ENCODE measurements around the gene CRIP2. TPM values are rescaled to one million over a fixed set of nuclear protein-coding genes. Genes with fewer than 3 reads are reported as not detected.

CRIP2 gene
- total RNA-seq, 3 donors from 2014 or later (not counting 1 experiment from before 2014, with no cell fraction given) = 1.7 to 4.6 (median 2.0) TPM

DNA sequence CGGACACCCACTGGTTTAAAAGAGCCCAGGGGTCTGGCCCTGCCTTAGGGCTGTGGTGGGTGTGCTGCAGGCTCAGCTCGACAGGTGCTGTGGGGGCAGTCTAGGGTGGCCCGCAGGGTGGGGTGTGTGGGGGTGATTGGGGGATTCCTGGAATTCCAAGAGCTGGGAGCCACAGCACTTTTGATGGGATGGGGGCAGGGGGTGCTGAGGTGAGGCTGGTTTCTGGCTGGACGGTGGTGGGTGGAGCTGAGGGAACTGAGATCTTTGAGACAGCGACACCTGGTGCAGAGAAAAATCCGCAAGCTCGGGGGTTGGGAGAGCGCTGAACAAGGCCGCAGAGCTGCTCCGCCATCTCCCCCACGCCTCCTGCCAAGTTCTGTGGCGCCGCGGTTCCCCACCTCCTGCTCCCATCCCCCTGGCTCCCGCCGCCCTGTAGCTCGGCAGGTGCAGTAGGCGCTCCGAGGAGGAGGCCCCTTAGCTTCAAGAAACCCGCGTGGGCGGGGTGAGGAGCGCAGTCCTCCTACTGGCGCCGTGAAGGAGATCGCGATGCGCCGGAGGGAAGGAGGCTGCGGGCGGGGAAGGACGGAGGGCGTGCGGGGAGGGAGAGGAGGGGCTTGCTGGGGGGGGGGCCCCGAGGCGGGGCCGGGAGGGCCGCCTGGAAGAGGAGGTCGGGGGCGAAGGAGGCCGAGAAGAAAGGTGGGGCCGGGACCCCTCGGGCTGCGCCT is 15.1 kb downstream of the CRIP2 start:
- Mint-ChIP-seq H3K27me3 (ENCODE audit: low read depth in 2 of 2) (no peaks in the 10 kb centered on the region), H3K4me3 (peak overlapping the region; percentile 91), H3K27ac (peak overlapping the region; percentile 94 to 100), H3K36me3 (no peaks in the 10 kb centered on the region), H3K9me3 (no peaks in the 10 kb centered on the region), H3K4me1 (peaks cover 25 to 59% of the 10 kb centered on the region in 2 donors)
- Histone ChIP-seq H3K27me3 (ENCODE audit: control insufficient read depth, insufficient read depth, low read length) (no peaks in the 10 kb centered on the region), H3K9me3 (ENCODE audit: control insufficient read depth, insufficient read depth, low read length) (no peaks in the 10 kb centered on the region), H3K36me3 (ENCODE audit: control insufficient read depth, insufficient read depth, low read length) (peaks cover 9% of the 10 kb centered on the region), H3K27ac (ENCODE audit: low read length) (peak overlapping the region; percentile 98), H3K4me3 (ENCODE audit: low read length) (peak overlapping the region; percentile 72), H3K4me1 (ENCODE audit: control insufficient read depth, insufficient read depth, low read length) (peaks cover 60% of the 10 kb centered on the region)
- WGBS (ENCODE audit: insufficient coverage) = 1% methylated on average over 44 of the region's 44 CpGs
- intact Hi-C loops (cut with micrococcal nuclease) = loop anchor here (1.0 to 5.0 kb wide), 5 partner anchors 7 to 118 kb away; partner anchors contain the start of genes TEX22 and TMEM121
- DNase-seq = peak; percentile 78 to 96
- peak in 2 of 3 donors; percentile 3 to 5 for ATAC-seq
- TF ChIP-seq, protein P1, sequence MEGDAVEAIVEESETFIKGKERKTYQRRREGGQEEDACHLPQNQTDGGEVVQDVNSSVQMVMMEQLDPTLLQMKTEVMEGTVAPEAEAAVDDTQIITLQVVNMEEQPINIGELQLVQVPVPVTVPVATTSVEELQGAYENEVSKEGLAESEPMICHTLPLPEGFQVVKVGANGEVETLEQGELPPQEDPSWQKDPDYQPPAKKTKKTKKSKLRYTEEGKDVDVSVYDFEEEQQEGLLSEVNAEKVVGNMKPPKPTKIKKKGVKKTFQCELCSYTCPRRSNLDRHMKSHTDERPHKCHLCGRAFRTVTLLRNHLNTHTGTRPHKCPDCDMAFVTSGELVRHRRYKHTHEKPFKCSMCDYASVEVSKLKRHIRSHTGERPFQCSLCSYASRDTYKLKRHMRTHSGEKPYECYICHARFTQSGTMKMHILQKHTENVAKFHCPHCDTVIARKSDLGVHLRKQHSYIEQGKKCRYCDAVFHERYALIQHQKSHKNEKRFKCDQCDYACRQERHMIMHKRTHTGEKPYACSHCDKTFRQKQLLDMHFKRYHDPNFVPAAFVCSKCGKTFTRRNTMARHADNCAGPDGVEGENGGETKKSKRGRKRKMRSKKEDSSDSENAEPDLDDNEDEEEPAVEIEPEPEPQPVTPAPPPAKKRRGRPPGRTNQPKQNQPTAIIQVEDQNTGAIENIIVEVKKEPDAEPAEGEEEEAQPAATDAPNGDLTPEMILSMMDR (IDR thresholded peaks at IDR 0.05) = no peak

DNA sequence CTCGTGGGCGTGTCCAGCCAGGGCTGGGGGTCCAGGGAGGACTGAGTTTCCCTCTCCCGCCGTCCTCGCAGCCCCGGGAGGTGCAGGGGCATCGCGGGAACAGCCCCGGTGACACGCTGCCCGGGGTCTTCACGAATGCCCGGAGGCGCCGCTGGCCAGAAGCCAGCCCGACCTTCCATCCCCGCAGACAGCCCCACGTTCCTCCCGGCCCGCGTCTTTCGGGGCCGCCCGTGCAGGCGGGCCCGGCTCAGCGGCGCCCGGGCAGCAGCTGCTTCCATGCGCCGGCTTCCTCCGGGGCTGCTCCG is 15.6 kb downstream of the CRIP2 start:
- Histone ChIP-seq H3K36me3 (ENCODE audit: control insufficient read depth, insufficient read depth, low read length) (peaks cover 9% of the 10 kb centered on the region), H3K4me3 (ENCODE audit: low read length) (peak overlapping the region; percentile 72), H3K9me3 (ENCODE audit: control insufficient read depth, insufficient read depth, low read length) (no peaks in the 10 kb centered on the region), H3K27me3 (ENCODE audit: control insufficient read depth, insufficient read depth, low read length) (no peaks in the 10 kb centered on the region), H3K27ac (ENCODE audit: low read length) (peak overlapping the region; percentile 98), H3K4me1 (ENCODE audit: control insufficient read depth, insufficient read depth, low read length) (peaks cover 55% of the 10 kb centered on the region)
- Mint-ChIP-seq H3K4me1 (peaks cover 25 to 54% of the 10 kb centered on the region in 2 donors), H3K27ac (peak overlapping the region; percentile 94 to 100), H3K4me3 (peak overlapping the region; percentile 91), H3K27me3 (ENCODE audit: low read depth in 2 of 2) (no peaks in the 10 kb centered on the region), H3K9me3 (no peaks in the 10 kb centered on the region), H3K36me3 (no peaks in the 10 kb centered on the region)
- no peak for ATAC-seq
- TF ChIP-seq, protein P1 (IDR thresholded peaks at IDR 0.05) = no peak
- under 1% methylated on average over 33 of the region's 33 CpGs for WGBS (ENCODE audit: insufficient coverage)
- no peak for DNase-seq
- intact Hi-C loops (cut with micrococcal nuclease) = loop anchor here (1.0 to 5.0 kb wide), 4 partner anchors 8 to 93 kb away; partner anchors contain the start of genes TEX22 and TMEM121

DNA sequence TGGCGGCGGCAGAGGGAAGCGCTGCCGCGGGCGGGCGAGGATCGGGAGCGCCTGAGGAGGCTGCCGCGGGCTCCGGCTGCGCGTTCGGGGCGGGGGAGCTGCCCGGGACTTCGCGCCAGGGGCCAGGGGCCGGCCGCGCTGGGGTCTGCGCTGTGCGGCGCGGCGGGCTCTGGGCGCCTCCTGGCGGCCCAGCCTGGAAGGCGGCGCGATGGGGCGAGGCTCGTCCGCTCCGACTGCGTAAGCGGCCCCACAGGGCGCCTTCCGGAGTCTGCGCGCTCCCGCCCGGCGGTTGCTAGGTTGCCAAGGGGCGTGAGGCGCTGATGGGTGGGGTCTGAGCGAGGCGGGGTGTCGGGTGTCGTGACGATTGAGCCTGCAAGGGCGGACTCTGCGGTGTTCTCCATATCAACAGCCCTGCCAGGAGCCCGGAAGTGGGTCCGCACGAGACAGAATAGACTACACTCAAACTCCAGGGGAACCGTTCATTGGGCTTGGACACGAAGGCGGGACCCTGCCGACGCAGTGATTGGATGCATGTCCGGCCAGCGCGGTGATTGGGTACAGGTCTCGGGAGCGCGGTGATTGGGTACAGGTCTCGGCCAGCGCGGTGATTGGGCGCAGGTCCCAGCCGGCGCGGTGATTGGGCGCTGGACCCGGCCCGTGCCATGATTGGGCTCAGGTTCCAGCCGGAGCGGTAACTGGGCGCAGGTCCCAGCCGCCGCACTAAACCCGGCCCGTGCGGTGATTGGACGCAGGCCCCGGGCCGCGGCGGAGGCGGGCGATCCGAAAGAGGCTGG is 16.1 kb downstream of the CRIP2 start, which contains the start of gene TEDC1:
TSS of gene TEDC1 (plus strand) at position 675 of the 794 bp plus-strand sequence. CDS start 130 bp downstream, outside the sequence.
- no peaks in the 10 kb centered on the region for H3K27me3 Mint-ChIP-seq (ENCODE audit: low read depth in 2 of 2)
- peak within 1 kb of the TSS; percentile 72 for H3K4me3 ChIP-seq (ENCODE audit: low read length)
- TF ChIP-seq, protein P1 (IDR thresholded peaks at IDR 0.05) = peak; percentile 74
- peak; percentile 98 to 100 for DNase-seq
- no peaks in the 10 kb centered on the region for H3K36me3 Mint-ChIP-seq
- intact Hi-C loops (cut with micrococcal nuclease) = loop anchor here (1.0 to 5.0 kb wide), 6 partner anchors 8 to 469 kb away; partner anchors contain the start of genes BRF1, CDCA4, TEX22 and TMEM121
- H3K9me3 ChIP-seq (ENCODE audit: control insufficient read depth, insufficient read depth, low read length) = no peaks in the 10 kb centered on the region
- peaks cover 21 to 48% of the 10 kb centered on the region in 2 donors for H3K4me1 Mint-ChIP-seq
- H3K4me3 Mint-ChIP-seq = peak within 1 kb of the TSS; percentile 91
- peak within 1 kb of the TSS; percentile 94 to 100 for H3K27ac Mint-ChIP-seq
- peaks cover 9% of the 10 kb centered on the region for H3K36me3 ChIP-seq (ENCODE audit: control insufficient read depth, insufficient read depth, low read length)
- no peaks in the 10 kb centered on the region for H3K27me3 ChIP-seq (ENCODE audit: control insufficient read depth, insufficient read depth, low read length)
- ATAC-seq = peak; percentile 65 to 85 (median 70)
- peak within 1 kb of the TSS; percentile 98 for H3K27ac ChIP-seq (ENCODE audit: low read length)
- peaks cover 49% of the 10 kb centered on the region for H3K4me1 ChIP-seq (ENCODE audit: control insufficient read depth, insufficient read depth, low read length)
- H3K9me3 Mint-ChIP-seq = no peaks in the 10 kb centered on the region
- under 1% methylated on average over 94 of the region's 94 CpGs for WGBS (ENCODE audit: insufficient coverage)

Measured in natural killer cell (primary cell).